HEK293 (cell line): ENCODE results near the gene GAD1.

ENCODE experiments used
- CTCF ChIA-PET: fragments of 350-600 bp; formaldehyde crosslinking; extraction: SDS; loops from one replicate; lab custom pipeline; 2021; ENCODE audit warnings: antibody characterized with exemption; lab: Yijun Ruan, JAX
- POLR2A ChIA-PET: fragments of 300-600 bp; formaldehyde crosslinking; extraction: SDS; loops from one replicate; lab custom pipeline; 2020; ENCODE audit warnings: antibody characterized with exemption, inconsistent platforms; lab: Yijun Ruan, JAX
- H3K27ac ChIP-seq: fragments of 200-500 bp; sonication (Bioruptor generic); 2 replicates; pipeline ENCODE4 v1.5.1; 2014; ENCODE audit warnings: low read depth, low read length, control low read depth, inconsistent platforms; ENCODE audit errors: extremely low read depth
- H3K36me3 ChIP-seq, 2 experiments: fragments of 200-500 bp in 1 of 2; sonication (Bioruptor generic) in 1 of 2; 1 replicate in 1 of 2; 2 replicates in 1 of 2; pipeline ENCODE4 v1.5.1; 2014 to 2017; ENCODE audit warnings: inconsistent platforms in 2 of 2, low read length in 2 of 2; ENCODE audit not compliant: control insufficient read depth in 2 of 2, insufficient read depth in 1 of 2
- H3K4me1 ChIP-seq: fragments of 200-500 bp; sonication (Bioruptor generic); 2 replicates; pipeline ENCODE4 v1.5.1; 2014; ENCODE audit warnings: mild to moderate bottlenecking, low read length, inconsistent platforms; ENCODE audit not compliant: control insufficient read depth, insufficient read depth
- H3K4me3 ChIP-seq: 2 replicates; pipeline ENCODE4 v1.5.1; 2011; ENCODE audit warnings: low read depth, mild to moderate bottlenecking, control low read depth, low read length, moderate library complexity
- H3K9me3 ChIP-seq: fragments of 200-500 bp; sonication (Bioruptor generic); 2 replicates; pipeline ENCODE4 v1.5.1; 2014; ENCODE audit warnings: low read depth, low read length, inconsistent platforms; ENCODE audit not compliant: control insufficient read depth, insufficient read depth
- GLIS2 ChIP-seq: fragments of 450-650 bp; formaldehyde crosslinking; IDR thresholded peaks from 2 replicates; pipeline ENCODE4 v1.5.1; 2016; ENCODE audit warnings: missing biosample characterization, missing genetic modification characterization
- KLF10 ChIP-seq: fragments of 450-650 bp; IDR thresholded peaks from 2 replicates; pipeline ENCODE4 v1.5.1; 2018; ENCODE audit warnings: missing biosample characterization, mild to moderate bottlenecking, missing genetic modification characterization
- MEIS1 ChIP-seq: sonication (generic); formaldehyde crosslinking; IDR thresholded peaks from 2 replicates; pipeline ENCODE4 v1.8.1; 2022; ENCODE audit warnings: missing genetic modification reagents, mild to moderate bottlenecking, borderline replicate concordance
- REPIN1 ChIP-seq: fragments of 450-650 bp; formaldehyde crosslinking; IDR thresholded peaks from 2 replicates; pipeline ENCODE4 v1.5.1; 2017; ENCODE audit warnings: missing biosample characterization, missing genetic modification characterization, low read depth
- TCF7L2 ChIP-seq: IDR thresholded peaks from 2 replicates; pipeline ENCODE4 v1.6.1; 2011; ENCODE audit warnings: low read depth, mild to moderate bottlenecking, inconsistent platforms, low read length, moderate library complexity, borderline replicate concordance
- TRIM28 ChIP-seq: IDR thresholded peaks from 2 replicates; pipeline ENCODE4 v1.6.1; 2011; ENCODE audit warnings: low read length, control low read depth, borderline replicate concordance
- WT1 ChIP-seq: fragments of 450-650 bp; formaldehyde crosslinking; IDR thresholded peaks from 2 replicates; pipeline ENCODE4 v1.5.1; 2016; ENCODE audit warnings: missing biosample characterization, missing genetic modification characterization
- YY1 ChIP-seq: fragments of 450-650 bp; formaldehyde crosslinking; IDR thresholded peaks from 2 replicates; pipeline ENCODE4 v1.5.1; 2018; ENCODE audit warnings: missing biosample characterization, missing genetic modification characterization
- ZBTB1 ChIP-seq: fragments of 450-650 bp; formaldehyde crosslinking; IDR thresholded peaks from 2 replicates; pipeline ENCODE4 v1.5.1; 2016; ENCODE audit warnings: missing biosample characterization, missing genetic modification characterization
- ZBTB17 ChIP-seq: fragments of 450-650 bp; formaldehyde crosslinking; IDR thresholded peaks from 2 replicates; pipeline ENCODE4 v1.5.1; 2016; ENCODE audit warnings: missing biosample characterization, missing genetic modification characterization
- ZBTB8A ChIP-seq: fragments of 450-650 bp; formaldehyde crosslinking; IDR thresholded peaks from 2 replicates; pipeline ENCODE4 v1.5.1; 2016; ENCODE audit warnings: missing biosample characterization, missing genetic modification characterization
- ZFP37 ChIP-seq: fragments of 450-650 bp; formaldehyde crosslinking; IDR thresholded peaks from 2 replicates; pipeline ENCODE4 v1.5.1; 2016; ENCODE audit warnings: missing biosample characterization, missing genetic modification characterization
- ZFP41 ChIP-seq: fragments of 450-650 bp; formaldehyde crosslinking; IDR thresholded peaks from 2 replicates; pipeline ENCODE4 v1.5.1; 2016; ENCODE audit warnings: missing biosample characterization, missing genetic modification characterization, borderline replicate concordance
- ZNF133 ChIP-seq: fragments of 450-650 bp; formaldehyde crosslinking; IDR thresholded peaks from 2 replicates; pipeline ENCODE4 v1.5.1; 2016; ENCODE audit warnings: missing biosample characterization, missing genetic modification characterization
- ZNF140 ChIP-seq: fragments of 450-650 bp; formaldehyde crosslinking; IDR thresholded peaks from 2 replicates; pipeline ENCODE4 v1.5.1; 2016; ENCODE audit warnings: missing biosample characterization, missing genetic modification characterization
- ZNF19 ChIP-seq: fragments of 450-650 bp; formaldehyde crosslinking; IDR thresholded peaks from 2 replicates; pipeline ENCODE4; 2016; ENCODE audit warnings: missing biosample characterization, missing genetic modification characterization, low read depth
- ZNF2 ChIP-seq: fragments of 450-650 bp; formaldehyde crosslinking; IDR thresholded peaks from 2 replicates; pipeline ENCODE4 v1.5.1; 2016; ENCODE audit warnings: missing biosample characterization, missing genetic modification characterization
- ZNF23 ChIP-seq: fragments of 450-650 bp; formaldehyde crosslinking; IDR thresholded peaks from 2 replicates; pipeline ENCODE4 v1.5.1; 2016; ENCODE audit warnings: missing biosample characterization, missing genetic modification characterization, borderline replicate concordance
- ZNF335 ChIP-seq: fragments of 450-650 bp; formaldehyde crosslinking; conservative IDR thresholded peaks from 2 replicates; pipeline ENCODE4 v1.5.1; 2016; ENCODE audit warnings: missing biosample characterization, missing genetic modification characterization
- ZNF37A ChIP-seq: fragments of 450-650 bp; IDR thresholded peaks from 2 replicates; pipeline ENCODE4 v1.5.1; 2018; ENCODE audit warnings: missing biosample characterization, missing genetic modification characterization
- ZNF391 ChIP-seq: fragments of 450-650 bp; formaldehyde crosslinking; IDR thresholded peaks from 2 replicates; pipeline ENCODE4 v1.5.1; 2016; ENCODE audit warnings: low read depth, missing biosample characterization, missing genetic modification characterization, borderline replicate concordance
- ZNF426 ChIP-seq: fragments of 450-650 bp; formaldehyde crosslinking; IDR thresholded peaks from 2 replicates; pipeline ENCODE4 v1.5.1; 2017; ENCODE audit warnings: missing biosample characterization, missing genetic modification characterization, mild to moderate bottlenecking, inconsistent platforms, moderate library complexity
- ZNF544 ChIP-seq: fragments of 450-650 bp; formaldehyde crosslinking; IDR thresholded peaks from 2 replicates; pipeline ENCODE4 v1.5.0; 2017; ENCODE audit warnings: missing biosample characterization, missing genetic modification characterization
- ZNF561 ChIP-seq: fragments of 450-650 bp; IDR thresholded peaks from 2 replicates; pipeline ENCODE4 v1.5.1; 2018; ENCODE audit warnings: missing biosample characterization, missing genetic modification characterization, borderline replicate concordance
- ZNF571 ChIP-seq: fragments of 450-650 bp; formaldehyde crosslinking; IDR thresholded peaks from 2 replicates; pipeline ENCODE4 v1.5.0; 2017; ENCODE audit warnings: missing biosample characterization, missing genetic modification characterization
- ZSCAN30 ChIP-seq: fragments of 450-650 bp; IDR thresholded peaks from 2 replicates; pipeline ENCODE4 v1.5.1; 2018; ENCODE audit warnings: missing biosample characterization, mild to moderate bottlenecking, missing genetic modification characterization, moderate library complexity
- TF ChIP-seq, protein P1 (sequence below): fragments of 450-650 bp; formaldehyde crosslinking; IDR thresholded peaks from 2 replicates; pipeline ENCODE4 v1.5.1; 2016; ENCODE audit warnings: missing biosample characterization, missing genetic modification characterization
- TF ChIP-seq, protein P2 (sequence below): fragments of 450-650 bp; formaldehyde crosslinking; IDR thresholded peaks from 2 replicates; pipeline ENCODE4 v1.5.1; 2016; ENCODE audit warnings: missing biosample characterization, missing genetic modification characterization, low read depth
- TF ChIP-seq, protein P3 (sequence below): fragments of 450-650 bp; IDR thresholded peaks from 2 replicates; pipeline ENCODE4 v1.5.1; 2018; ENCODE audit warnings: missing biosample characterization, mild to moderate bottlenecking, missing genetic modification characterization
- TF ChIP-seq, protein P4 (sequence below): fragments of 450-650 bp; formaldehyde crosslinking; IDR thresholded peaks from 2 replicates; pipeline ENCODE4 v1.5.1; 2016; ENCODE audit warnings: missing biosample characterization, missing genetic modification characterization

The GAD1 gene

DNA sequence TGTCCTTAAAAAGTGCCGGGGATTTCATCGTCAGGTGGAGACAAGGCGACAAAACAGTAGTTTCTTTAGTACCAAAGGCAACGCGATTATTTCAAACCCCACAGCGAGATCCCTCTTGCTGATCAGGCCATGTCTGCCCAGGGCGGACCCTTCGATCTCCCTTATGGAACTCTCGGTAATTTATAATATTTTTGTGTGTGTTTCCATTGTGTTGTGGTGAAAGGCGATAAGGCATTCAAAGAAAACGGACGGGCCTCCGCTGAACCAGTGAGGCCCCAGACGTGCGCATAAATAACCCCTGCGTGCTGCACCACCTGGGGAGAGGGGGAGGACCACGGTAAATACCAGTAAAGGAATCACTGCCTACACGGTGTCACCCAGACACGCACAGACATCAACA lies 1.4 kb upstream of the GAD1 start:
- no peaks in the 10 kb centered on the region for H3K36me3 ChIP-seq
- TF ChIP-seq ZBTB1 (tag by site-specific recombination), result no peak
- TF ChIP-seq ZNF133 (tag by site-specific recombination), result no peak
- TF ChIP-seq, protein P1, sequence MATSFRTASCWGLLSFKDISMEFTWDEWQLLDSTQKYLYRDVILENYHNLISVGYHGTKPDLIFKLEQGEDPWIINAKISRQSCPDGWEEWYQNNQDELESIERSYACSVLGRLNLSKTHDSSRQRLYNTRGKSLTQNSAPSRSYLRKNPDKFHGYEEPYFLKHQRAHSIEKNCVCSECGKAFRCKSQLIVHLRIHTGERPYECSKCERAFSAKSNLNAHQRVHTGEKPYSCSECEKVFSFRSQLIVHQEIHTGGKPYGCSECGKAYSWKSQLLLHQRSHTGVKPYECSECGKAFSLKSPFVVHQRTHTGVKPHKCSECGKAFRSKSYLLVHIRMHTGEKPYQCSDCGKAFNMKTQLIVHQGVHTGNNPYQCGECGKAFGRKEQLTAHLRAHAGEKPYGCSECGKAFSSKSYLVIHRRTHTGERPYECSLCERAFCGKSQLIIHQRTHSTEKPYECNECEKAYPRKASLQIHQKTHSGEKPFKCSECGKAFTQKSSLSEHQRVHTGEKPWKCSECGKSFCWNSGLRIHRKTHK (tag by site-specific recombination), result no peak
- TF ChIP-seq YY1 (tag by site-specific recombination), result no peak
- TF ChIP-seq, protein P2, sequence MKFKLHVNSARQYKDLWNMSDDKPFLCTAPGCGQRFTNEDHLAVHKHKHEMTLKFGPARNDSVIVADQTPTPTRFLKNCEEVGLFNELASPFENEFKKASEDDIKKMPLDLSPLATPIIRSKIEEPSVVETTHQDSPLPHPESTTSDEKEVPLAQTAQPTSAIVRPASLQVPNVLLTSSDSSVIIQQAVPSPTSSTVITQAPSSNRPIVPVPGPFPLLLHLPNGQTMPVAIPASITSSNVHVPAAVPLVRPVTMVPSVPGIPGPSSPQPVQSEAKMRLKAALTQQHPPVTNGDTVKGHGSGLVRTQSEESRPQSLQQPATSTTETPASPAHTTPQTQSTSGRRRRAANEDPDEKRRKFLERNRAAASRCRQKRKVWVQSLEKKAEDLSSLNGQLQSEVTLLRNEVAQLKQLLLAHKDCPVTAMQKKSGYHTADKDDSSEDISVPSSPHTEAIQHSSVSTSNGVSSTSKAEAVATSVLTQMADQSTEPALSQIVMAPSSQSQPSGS (tag by site-specific recombination), result no peak
- TF ChIP-seq TRIM28, result no peak
- TF ChIP-seq ZNF19, result no peak
- no peak for TF ChIP-seq TCF7L2
- TF ChIP-seq ZFP41 (tag by site-specific recombination), result no peak
- TF ChIP-seq, protein P3, sequence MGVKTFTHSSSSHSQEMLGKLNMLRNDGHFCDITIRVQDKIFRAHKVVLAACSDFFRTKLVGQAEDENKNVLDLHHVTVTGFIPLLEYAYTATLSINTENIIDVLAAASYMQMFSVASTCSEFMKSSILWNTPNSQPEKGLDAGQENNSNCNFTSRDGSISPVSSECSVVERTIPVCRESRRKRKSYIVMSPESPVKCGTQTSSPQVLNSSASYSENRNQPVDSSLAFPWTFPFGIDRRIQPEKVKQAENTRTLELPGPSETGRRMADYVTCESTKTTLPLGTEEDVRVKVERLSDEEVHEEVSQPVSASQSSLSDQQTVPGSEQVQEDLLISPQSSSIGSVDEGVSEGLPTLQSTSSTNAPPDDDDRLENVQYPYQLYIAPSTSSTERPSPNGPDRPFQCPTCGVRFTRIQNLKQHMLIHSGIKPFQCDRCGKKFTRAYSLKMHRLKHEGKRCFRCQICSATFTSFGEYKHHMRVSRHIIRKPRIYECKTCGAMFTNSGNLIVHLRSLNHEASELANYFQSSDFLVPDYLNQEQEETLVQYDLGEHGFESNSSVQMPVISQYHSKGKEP (tag by site-specific recombination), result no peak
- TF ChIP-seq ZNF571 (tag by site-specific recombination), result no peak
- no peak for TF ChIP-seq ZNF23
- TF ChIP-seq ZNF37A (tag by site-specific recombination), result no peak
- TF ChIP-seq REPIN1, result no peak
- TF ChIP-seq ZNF426, result no peak
- TF ChIP-seq ZNF544 (tag by site-specific recombination), result no peak
- TF ChIP-seq ZNF391, result no peak
- no peak for TF ChIP-seq ZNF2 (tag by site-specific recombination)
- H3K27ac ChIP-seq, result no peak overlapping the region
- no peaks in the 10 kb centered on the region for H3K9me3 ChIP-seq
- CTCF ChIA-PET, result interaction anchor here (0.6 to 6.4 kb wide), 23 partner anchors 8 to 578 kb away, joined by 3 to 115 read pairs (median 4); partner anchors contain the start of gene GORASP2
- H3K4me1 ChIP-seq, result no peaks in the 10 kb centered on the region
- no peak overlapping the region for H3K4me3 ChIP-seq
- POLR2A ChIA-PET, result no interaction called here

DNA sequence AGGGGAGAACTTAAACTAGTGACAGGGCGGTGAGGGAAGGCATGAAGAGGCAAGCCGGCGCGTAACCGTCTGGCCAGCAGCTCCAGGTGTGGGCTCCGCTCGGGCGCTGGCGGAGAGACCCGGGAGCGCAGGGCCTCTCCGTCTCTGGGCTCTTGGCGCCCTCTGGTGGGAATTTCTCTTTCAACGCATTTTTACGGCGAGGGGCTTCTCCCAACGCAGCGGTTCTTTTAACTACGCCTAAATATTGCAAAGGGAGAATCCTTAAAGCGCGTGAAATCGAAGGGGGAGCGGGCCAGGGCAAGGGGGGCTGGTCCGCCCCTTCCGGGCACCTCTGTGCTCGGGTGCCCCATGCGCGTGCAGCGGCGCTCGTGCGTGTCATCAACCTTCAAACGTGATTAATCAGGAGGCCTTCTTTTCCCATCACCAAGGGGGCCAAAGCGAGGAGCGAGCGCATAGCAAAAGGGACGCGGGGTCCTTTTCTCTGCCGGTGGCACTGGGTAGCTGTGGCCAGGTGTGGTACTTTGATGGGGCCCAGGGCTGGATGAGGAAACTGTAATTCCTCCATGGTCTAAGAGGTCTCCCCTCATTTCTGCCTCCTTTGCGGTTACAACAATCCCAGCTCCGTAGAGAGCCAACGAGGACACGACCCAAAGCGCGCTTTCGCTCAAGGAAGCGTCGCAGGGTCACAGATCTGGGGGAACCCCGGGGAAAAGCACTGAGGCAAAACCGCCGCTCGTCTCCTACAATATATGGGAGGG lies 762 bp upstream of the GAD1 start:
- H3K36me3 ChIP-seq, result no peaks in the 10 kb centered on the region
- H3K4me1 ChIP-seq, result no peaks in the 10 kb centered on the region
- H3K4me3 ChIP-seq, result peak overlapping the region; percentile 55
- ChIA-PET POLR2A (interaction anchor here (0.7 to 1.3 kb wide), 7 partner anchors 9 to 436 kb away, joined by 3 to 6 read pairs (median 4); partner anchors contain the start of genes ERICH2 and GORASP2), CTCF (interaction anchor here (0.6 to 6.4 kb wide), 44 partner anchors 9 to 1374 kb away, joined by 3 to 115 read pairs (median 4); partner anchors contain the start of gene GORASP2)
- no peaks in the 10 kb centered on the region for H3K9me3 ChIP-seq
- peak overlapping the region; percentile 84; the same call in 1 of the 2 replicates for H3K27ac ChIP-seq
- TF ChIP-seq TCF7L2 (no peak), GLIS2 (peak; percentile 56), MEIS1 (CRISPR knock-in tag) (no peak), ZSCAN30 (tag by site-specific recombination) (0 out of 2 replicates have a peak, but pooled peaks have one; percentile 9), ZNF561 (no peak), ZFP37 (tag by site-specific recombination) (0 out of 2 replicates have a peak, but pooled peaks have one; percentile 31), ZBTB17 (peak; percentile 77; the same call in 1 of the 2 replicates), WT1 (no peak), ZNF140 (tag by site-specific recombination) (no peak), KLF10 (0 out of 2 replicates have a peak, but pooled peaks have one; percentile 12), ZNF335 (tag by site-specific recombination) (peak; percentile 74), ZBTB8A (tag by site-specific recombination) (peak; percentile 89)
- TF ChIP-seq, protein P4, sequence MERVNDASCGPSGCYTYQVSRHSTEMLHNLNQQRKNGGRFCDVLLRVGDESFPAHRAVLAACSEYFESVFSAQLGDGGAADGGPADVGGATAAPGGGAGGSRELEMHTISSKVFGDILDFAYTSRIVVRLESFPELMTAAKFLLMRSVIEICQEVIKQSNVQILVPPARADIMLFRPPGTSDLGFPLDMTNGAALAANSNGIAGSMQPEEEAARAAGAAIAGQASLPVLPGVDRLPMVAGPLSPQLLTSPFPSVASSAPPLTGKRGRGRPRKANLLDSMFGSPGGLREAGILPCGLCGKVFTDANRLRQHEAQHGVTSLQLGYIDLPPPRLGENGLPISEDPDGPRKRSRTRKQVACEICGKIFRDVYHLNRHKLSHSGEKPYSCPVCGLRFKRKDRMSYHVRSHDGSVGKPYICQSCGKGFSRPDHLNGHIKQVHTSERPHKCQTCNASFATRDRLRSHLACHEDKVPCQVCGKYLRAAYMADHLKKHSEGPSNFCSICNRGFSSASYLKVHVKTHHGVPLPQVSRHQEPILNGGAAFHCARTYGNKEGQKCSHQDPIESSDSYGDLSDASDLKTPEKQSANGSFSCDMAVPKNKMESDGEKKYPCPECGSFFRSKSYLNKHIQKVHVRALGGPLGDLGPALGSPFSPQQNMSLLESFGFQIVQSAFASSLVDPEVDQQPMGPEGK (tag by site-specific recombination), result peak; percentile 59; the same call in 1 of the 2 replicates
